HG03432 (cell line): ENCODE measurements around the gene MYO18A.
"Not testable (repeated sequence)": the region's sequence is repeated elsewhere in the genome, so short reads cannot be mapped to it uniquely, and the experiment has no call there.

Experiments
- ATAC-seq: cut with Tn5 transposase; IDR thresholded peaks from one replicate; pipeline ENCODE4 v1.9.1; 2021; ENCODE audit warnings: mild to moderate bottlenecking, moderate library complexity; ENCODE audit not compliant: unreplicated experiment

The MYO18A gene, protein sequence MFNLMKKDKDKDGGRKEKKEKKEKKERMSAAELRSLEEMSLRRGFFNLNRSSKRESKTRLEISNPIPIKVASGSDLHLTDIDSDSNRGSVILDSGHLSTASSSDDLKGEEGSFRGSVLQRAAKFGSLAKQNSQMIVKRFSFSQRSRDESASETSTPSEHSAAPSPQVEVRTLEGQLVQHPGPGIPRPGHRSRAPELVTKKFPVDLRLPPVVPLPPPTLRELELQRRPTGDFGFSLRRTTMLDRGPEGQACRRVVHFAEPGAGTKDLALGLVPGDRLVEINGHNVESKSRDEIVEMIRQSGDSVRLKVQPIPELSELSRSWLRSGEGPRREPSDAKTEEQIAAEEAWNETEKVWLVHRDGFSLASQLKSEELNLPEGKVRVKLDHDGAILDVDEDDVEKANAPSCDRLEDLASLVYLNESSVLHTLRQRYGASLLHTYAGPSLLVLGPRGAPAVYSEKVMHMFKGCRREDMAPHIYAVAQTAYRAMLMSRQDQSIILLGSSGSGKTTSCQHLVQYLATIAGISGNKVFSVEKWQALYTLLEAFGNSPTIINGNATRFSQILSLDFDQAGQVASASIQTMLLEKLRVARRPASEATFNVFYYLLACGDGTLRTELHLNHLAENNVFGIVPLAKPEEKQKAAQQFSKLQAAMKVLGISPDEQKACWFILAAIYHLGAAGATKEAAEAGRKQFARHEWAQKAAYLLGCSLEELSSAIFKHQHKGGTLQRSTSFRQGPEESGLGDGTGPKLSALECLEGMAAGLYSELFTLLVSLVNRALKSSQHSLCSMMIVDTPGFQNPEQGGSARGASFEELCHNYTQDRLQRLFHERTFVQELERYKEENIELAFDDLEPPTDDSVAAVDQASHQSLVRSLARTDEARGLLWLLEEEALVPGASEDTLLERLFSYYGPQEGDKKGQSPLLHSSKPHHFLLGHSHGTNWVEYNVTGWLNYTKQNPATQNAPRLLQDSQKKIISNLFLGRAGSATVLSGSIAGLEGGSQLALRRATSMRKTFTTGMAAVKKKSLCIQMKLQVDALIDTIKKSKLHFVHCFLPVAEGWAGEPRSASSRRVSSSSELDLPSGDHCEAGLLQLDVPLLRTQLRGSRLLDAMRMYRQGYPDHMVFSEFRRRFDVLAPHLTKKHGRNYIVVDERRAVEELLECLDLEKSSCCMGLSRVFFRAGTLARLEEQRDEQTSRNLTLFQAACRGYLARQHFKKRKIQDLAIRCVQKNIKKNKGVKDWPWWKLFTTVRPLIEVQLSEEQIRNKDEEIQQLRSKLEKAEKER (N-terminal part only)

DNA sequence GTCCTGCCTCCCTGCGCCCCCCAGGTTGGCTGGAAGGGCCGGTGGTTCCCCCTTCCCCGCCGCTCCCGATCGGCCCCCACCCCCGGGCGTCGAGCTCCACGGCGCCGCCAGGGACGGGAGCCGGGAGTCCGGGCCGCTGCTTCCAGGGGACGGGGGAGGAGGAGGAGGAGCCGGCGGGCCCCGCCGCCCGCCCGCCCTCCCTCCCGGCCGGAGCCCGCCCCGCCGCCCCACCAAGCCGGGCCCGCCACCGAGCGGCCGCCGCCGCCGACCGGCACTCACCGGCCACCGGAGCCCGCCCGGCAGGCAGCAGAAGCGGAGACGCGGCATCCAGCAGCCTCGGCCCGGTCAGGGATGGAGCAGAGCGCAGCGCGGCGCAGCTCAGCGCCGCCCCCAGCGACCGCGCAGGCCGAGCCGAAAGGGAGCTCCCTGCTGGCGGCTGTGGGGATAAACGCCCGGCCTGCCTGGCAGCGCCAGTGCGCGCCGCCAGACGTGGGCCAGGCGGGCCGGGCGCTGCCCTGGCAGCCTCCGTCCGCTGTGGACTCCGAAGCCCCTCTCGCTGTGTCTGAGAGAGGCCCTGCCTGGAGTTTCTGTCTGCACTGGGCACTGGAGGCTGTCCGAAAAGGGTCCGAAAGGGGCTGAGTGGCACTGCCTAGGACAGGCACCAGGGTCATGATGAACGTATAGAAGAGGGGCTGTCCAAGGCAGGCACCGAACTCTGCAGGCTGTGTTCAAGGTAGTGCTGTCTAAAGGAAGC lies at the start of gene MYO18A:
MYO18A (minus strand) TSS at position 365 of the 754 bp plus-strand sequence. CDS start 13,458 bp downstream, outside the sequence.
- ATAC-seq = peak; percentile 82

GRCh38 chr17:29225396-29225795 lies 45.2 kb upstream of the MYO18A start:
- ATAC-seq = no peak

DNA sequence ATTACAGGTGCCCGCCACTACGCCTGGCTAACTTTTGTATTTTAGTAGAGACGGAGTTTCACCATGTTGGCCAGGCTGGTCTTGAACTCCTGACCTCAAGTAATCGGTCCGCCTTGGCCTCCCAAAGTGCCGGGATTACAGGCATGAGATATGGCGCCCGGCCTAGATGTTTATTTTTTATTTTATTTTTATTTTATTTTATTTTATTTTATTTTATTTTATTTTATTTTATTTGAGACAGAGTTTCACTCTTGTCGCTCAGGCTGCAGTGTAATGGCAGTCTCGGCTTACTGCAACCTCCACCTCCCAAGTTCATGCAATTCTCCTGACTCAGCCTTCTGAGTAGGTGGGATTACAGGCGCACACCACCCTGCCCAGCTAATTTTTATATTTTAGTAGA lies 41.1 kb upstream of the MYO18A start:
- ATAC-seq = not testable (repeated sequence)

DNA sequence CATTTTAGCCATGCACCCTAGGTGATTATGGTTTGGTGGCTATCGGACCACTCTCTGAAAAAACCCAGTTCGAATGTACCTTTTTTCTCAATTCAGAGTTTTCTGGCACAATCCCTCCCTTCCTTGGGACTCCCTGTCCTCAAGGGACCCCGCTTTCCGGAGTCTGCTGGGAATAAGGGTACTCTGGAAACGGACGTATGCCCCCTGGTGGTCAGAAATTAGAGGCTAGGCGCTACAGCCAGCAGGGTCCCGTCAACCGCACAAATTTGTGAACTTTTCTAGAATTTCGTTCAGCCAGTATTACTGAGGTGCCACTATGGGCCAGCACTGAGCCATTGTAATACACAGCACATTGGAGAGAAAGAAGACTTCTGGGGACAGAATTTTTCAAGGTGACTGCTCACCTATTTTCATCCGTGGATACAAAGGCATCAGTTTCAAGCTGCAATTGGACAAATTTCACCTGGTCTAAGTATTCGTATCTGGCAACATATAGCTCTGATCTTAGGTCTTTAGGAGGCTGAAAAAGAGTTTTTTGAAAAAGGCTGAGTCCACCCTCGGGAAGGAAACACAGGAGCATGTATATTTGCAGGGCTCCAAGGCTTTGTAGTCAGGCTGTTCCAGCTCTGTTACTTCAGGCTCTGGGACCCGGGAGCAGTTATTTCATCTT lies 39.3 kb upstream of the MYO18A start:
- ATAC-seq = peak; percentile 54

DNA sequence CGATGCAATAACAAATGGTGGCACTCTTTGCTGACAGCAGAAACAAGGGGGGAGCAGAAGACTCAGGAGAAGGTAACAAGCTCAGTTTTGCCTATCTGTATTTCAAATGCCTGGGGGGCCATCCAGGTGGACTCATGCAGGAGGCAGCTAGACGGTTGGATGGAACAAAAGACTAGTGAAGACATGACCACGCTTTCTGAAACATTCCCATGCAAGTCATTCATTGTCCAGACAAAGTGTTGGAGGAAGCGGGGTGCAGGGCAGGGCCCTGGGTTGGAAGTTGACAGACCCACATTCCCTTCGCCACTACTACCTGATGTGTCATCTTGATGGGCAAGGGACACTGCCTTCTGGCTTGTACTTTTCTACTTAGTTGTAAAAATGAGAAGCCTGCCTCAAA lies 36.7 kb upstream of the MYO18A start:
- no peak for ATAC-seq

DNA sequence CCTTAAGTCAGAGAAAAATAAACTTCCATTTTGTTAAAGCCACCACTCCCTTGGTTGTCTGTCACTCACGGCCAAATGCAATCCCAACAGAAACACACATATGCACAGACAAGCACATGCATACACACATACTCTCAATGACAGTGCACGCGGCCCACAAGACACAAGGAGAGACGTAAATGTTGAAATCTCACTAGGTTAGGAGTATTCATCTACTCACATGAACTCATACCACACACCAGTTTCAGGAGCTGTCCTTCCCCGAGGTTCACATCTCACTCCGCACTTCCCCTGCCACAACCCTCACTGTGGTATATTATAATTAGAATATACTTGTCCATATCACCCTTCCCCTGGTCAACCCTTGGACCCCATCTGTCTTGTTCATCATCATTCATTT lies 36.0 kb upstream of the MYO18A start:
- ATAC-seq = no peak

DNA sequence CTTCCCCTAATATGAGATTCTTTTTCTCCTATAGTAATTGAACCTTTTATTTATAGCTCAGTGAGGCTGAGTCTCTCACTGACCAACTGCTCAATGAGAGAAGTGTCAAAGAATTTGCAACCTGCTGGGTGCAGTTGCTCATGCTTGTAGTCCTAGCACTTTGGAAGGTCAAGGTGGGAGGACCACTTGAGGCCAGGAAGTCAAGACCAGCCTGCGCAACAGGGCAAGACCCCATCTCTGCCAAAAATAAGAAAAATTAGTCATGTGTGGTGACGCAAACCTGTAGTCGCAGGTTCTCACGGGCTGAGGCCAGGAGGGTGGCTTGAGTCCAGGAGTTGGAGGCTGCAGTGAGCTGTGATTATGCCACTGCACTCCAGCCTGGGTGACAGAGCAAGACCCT lies 35.5 kb upstream of the MYO18A start:
- ATAC-seq = no peak

DNA sequence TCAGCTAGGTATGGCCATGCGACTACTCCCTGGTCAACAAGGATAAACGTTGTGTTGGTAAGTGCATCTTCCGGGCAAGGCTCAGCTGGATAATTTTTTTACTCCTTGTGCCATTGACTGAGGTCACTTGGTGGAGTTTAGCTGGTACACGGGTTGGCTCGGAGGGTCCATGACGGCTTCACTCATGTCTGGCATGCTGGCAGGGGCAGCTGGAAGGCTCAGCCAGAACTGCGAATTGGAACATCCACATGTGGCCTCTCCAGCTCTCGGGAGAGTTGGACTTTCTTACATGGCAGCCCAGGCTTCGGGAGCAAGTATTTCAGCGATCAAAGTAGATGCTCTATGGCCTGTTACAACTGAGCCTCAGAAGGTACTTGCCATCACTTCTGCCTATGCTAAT lies 35.0 kb upstream of the MYO18A start:
- no peak for ATAC-seq

DNA sequence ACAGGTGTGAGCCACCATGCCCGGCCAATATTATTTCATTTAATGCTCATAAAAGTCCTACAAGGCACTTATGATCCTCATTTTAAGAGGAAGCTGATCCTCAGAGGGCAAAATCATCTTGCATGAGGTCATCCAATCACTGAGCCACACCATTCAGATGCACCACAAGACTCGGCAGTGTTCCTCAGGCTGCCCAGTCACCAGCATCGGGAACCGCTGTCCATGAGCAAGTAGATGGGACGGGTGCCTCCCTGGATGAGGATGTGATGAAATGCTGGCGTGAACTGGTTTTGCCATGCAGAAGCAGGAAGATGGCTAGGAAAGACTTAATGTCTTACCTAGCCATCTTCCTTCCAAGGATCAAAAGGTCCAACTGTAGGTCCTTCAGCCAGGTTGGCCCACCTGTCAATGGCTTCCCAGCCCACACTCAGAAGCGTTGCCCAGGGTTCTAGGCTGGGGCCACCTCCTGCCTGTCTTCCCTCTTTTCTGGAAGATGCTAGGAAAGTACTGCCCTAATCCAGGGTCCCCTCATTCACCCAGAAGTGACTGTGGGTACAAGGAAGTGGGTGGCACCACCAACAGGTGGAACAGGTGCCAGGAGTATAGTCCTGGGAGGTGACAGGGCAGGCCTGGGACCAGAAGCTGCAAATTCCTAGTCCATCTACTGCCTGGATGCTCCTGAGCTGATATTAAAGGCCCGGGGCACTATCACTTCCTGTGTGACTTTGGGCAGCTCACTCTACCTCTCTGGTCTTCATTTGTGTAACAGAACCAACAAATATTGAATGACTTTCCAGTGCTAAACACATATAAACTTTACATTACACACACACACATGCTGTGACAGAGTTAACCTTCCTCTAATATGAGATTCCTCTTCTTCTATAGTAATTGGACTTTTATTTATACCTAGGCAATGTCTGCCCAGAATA lies 34.3 kb upstream of the MYO18A start:
- no peak for ATAC-seq

GRCh38 chr17:29212681-29213121 lies 32.5 kb upstream of the MYO18A start:
- ATAC-seq = no peak

GRCh38 chr17:29212094-29212631 lies 32.0 kb upstream of the MYO18A start:
- ATAC-seq = no peak

GRCh38 chr17:29210879-29211278 lies 30.7 kb upstream of the MYO18A start:
- no peak for ATAC-seq

DNA sequence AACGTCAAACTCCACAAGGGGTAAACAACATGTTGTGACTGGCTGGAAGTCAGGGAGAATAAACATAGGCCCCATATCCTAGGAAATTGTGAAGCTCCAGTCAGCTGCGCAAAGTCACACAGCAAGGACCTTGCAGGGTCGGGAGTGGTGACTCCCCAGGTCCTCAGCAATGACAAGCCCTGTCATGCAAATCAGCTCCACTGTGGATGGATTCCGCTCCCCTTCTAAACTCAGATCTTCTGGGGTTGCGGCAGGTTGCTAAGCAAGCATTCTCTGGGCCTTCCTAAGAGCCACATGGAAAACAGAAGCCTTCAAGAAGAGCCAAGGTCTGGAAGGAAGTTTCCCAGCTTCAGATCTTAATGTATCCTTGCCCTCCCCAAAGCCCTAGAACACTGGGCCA lies 28.9 kb upstream of the MYO18A start:
- ATAC-seq = no peak

- no peak for ATAC-seq
Measured at GRCh38 chr17:29207975-29208374, 27.8 kb upstream of the MYO18A start.

DNA sequence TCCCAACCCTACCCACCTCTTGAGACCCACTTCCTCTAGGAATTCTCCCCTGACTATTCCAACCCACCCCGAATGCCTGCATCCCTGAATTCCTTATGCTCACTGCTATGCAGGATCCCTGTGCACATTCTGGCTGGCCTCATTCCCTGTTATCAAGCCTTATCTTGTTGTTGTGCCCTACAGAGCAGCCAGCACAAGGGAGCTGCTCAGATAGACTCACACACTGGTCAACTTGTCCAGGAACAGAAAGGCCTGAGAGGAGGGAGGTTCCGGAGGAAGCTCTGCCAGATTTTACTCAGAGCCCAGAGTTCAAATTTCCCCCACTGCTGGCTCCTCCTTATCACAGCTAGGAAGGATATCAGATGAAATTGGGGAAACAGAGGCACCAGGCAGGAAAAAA lies 24.8 kb upstream of the MYO18A start:
- ATAC-seq = no peak

GRCh38 chr17:29204068-29204804 lies 24.0 kb upstream of the MYO18A start:
- ATAC-seq = not testable (repeated sequence)

DNA sequence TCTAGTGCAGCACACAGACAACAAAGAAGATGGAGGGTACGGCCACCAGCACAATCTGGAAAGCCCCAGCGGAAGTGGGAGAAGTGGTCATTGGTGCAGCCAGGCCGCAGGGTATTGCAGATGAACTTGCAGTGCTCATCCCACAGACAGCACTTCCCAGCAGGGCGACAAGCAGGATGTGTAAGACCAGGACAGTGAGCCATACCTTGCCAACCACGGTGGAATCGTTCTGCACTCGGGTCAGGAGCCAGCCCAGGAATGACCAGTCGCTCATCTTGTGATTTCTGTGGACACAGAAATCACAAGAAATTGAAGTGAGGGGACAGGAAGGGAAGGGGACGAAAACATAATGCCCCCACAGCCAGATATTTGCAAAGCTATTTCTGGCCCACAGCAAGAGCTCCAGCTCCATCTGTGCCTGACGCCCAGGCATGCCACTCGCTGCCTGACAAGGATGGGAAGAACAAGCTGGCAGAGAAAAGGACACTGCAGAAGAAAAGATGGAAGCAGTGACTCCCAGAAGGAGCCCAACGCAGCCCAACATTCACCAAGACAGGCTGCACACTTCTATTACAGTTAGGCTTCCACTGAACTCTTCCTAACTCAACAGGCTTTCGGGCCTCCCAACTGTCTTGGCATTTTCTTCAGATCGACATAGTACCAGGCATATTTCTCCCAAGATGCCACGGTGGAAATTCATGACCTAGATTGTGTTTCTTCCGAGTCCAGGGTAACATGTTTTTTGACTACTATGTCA lies 17.5 kb upstream of the MYO18A start:
- no peak for ATAC-seq
